Measurements from ENCODE around the gene TMEM81.

TMEM81 gene

DNA sequence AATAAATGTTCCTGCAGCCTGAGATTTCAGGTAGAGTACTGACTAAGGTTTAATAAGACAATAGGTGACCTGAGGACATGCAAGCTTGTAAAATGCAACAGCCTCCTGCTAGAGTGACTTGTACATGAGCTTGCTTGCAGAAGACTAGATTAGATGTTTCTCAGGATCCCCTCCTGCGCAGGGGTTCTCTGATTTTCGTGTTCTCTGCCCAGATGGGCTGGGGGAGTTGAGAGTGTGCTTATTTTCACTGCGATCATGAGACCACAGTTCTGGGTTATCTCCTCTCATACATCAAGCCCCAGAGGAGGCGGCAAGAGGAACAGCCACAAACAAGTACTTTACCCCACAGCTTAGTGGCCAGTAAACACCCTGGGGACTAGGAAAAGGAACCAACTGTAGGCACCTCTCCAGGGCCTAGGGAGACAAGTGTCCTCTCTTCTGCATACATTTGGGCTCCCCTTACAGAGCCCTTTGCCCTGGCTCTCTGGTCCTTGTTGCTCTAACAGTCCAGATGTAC is 8.0 kb downstream of the TMEM81 start:
- no peak for DNase-seq

GRCh38 chr1:205075642-205076155 is 8.6 kb downstream of the TMEM81 start:
- no peak for DNase-seq

DNA sequence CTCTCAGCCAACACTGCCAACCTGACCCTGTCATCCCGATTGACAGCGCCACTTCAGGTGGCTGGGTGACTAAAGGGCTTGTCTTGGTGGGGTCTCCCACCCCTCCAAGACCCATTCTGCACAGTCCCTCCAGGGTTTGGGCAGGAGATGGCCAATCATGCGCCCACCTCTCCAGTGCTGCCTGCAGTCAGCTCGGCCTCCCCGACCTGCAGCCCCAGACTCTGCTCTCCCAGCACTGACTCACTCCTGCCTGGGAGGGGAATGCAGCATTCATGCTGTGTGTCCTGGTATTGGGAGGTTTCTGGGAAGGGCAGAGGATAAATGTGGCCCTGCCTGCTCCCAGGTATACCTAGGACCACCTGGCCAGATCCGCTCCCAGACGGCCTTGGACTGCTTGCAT is 9.7 kb downstream of the TMEM81 start:
- DNase-seq, result no peak

GRCh38 chr1:205074084-205074483 is 10.2 kb downstream of the TMEM81 start:
- DNase-seq, result no peak

- DNase-seq, result no peak
These were observed 10.7 kb downstream of the TMEM81 start for GRCh38 chr1:205073511-205073910.

GRCh38 chr1:205072881-205073280 is 11.4 kb downstream of the TMEM81 start:
- DNase-seq, result no peak

GRCh38 chr1:205072286-205072685 is 12.0 kb downstream of the TMEM81 start:
- no peak for DNase-seq

DNA sequence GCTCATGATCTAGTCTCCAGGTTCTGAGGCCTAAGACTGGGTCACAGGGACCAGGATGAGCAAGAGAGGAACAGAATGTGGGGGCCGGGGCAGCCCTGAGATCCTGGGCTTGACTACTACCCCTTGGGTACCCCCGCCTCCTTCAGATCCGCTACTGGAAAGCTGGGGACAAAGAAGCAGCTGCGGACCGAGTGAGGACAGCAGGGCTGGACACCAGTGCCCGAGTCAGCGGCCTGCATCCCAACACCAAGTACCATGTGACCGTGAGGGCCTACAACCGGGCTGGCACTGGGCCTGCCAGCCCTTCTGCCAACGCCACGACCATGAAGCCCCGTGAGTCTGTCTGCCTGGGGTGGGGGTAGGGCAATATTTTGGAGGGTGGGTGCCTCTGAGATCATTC is 12.5 kb downstream of the TMEM81 start:
- no peak for DNase-seq

DNA sequence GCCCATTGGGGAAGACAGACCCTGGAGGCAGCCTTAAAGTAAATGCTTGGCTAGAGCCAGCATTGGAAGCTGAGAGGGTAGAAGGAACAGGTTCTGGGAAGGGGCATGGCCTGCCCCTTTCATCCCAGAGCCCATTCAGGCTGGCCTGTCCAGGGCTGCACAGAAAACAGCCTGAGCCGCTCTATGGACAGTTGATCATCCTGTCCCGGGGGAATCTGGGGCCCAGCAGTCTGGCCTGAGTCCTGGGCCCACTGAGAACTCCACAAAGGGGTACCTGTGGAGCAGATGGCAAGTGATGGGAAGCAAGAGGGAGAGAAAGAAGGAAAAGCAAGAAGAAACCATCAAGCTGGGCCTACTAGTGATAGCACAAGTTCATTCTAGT is 13.2 kb downstream of the TMEM81 start:
- DNase-seq, result no peak

- no peak for DNase-seq
These were observed 14.7 kb downstream of the TMEM81 start for GRCh38 chr1:205069371-205070125.

GRCh38 chr1:205068457-205069040 is 15.7 kb downstream of the TMEM81 start:
- DNase-seq, result no peak

DNA sequence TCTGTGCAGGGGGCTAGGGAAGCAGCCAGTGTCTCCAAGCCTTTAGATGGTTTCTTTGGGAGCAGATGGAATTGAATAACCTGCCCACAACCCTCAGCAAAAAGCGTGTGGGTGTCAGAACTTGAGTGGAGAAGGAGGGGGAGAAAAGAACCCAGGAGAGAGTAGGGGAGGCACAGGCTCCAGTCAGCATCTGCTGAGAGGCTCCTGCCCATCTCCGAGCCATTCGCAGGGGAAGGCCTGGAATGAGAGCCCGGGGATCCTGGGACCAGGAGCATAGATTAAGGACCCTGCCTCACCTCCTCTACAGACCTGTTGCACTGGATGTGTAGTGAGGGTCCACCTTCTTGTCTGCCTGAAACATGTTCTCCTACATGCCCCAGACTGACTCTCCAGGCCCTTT is 16.3 kb downstream of the TMEM81 start:
- no peak for DNase-seq

DNA sequence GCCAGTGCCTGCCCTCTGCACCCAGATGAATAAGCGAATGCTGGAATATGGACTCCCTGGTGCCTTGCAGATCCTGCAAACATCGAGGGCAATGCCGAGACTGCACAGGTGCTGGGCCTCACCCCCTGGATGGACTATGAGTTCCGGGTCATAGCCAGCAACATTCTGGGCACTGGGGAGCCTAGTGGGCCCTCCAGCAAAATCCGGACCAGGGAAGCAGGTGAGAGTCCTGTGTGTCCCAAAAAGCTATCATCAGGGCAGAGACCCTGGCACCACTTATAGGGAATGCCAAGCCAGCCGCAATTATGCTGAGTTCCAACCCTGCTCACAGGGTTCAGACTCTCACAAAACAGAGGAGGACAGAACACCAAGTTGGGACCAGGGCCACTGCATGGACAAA is 17.2 kb downstream of the TMEM81 start:
- no peak for DNase-seq

DNA sequence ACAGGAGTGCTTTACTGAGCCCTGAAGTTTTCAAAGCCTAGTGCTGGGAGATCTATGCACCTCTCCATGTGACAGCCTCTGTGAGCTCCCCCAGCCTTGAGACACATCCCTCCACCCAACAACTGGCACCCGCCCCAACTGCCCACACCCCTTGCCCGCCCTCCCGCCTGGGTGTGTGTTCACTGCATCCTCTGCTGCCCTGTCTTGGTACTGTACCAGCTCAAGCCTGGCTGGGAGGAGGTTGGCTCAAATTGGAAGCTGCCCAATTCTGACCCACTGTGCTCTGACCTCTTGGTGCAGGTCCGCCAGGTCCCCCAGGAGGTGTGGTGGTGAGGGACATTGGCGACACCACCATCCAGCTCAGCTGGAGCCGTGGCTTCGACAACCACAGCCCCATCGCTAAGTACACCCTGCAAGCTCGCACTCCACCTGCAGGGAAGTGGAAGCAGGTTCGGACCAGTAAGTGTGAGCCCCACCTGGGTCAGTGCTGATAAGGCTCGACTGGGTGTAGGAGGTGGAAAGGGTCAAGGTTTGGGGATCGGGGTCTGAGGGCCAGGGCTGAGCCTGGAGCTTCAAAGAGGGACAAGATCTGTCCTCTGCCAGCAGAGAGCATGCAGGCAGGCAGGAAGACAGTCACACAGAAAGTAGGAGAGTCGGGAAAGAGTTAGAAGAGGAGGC is 18.0 kb downstream of the TMEM81 start:
- DNase-seq, result no peak

DNA sequence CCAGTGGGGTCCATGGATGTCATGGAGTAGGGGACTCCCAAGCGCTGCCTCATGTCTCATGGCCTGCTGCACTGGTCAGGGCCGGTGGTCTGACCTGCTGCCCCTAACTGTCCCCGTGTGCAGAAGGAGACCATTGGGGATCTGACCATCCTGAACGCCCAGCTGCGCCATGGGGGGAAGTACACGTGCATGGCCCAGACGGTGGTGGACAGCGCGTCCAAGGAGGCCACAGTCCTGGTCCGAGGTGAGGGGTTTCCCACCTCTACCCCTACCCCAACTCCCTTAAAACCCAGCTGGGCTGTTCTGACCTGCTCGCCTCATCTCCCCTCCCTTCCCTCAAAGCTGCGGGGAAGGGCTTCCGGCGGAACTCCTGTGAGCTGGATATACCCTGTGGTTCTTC is 18.6 kb downstream of the TMEM81 start:
- DNase-seq, result no peak

DNA sequence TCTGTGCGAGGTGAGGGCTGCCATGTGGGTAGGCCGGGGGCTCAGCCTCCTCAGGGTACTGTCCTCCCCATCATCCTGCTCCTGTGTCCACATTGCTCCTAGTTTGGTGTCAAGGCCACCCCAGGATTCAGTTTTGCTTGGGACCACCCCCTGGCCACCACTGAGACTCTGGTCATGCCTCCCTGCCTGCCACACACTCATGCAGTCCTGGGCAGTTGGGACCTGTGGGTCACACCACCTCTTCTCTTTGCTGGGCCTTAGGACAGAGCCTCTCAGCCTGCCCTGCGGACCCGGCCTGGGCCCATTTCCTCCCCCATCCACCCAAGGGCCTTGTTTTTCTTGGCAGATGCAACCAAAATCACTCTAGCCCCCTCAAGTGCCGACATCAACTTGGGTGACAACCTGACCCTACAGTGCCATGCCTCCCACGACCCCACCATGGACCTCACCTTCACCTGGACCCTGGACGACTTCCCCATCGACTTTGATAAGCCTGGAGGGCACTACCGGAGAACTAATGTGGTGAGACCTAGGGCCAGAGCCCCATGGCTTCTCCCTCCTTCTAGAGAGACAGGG is 19.4 kb downstream of the TMEM81 start:
- no peak for DNase-seq

DNA sequence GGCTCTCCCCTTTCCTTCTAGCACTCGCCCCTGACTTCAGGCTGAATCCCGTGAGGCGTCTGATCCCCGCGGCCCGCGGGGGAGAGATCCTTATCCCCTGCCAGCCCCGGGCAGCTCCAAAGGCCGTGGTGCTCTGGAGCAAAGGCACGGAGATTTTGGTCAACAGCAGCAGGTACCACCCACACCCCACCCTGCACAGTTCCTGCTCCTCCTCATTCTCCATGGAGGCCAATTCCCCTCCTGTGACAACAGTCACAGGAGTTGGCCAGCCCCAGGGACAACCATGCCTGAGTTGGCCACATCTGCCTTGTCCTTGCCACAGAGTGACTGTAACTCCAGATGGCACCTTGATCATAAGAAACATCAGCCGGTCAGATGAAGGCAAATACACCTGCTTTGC is 20.0 kb downstream of the TMEM81 start:
- DNase-seq, result no peak

DNA sequence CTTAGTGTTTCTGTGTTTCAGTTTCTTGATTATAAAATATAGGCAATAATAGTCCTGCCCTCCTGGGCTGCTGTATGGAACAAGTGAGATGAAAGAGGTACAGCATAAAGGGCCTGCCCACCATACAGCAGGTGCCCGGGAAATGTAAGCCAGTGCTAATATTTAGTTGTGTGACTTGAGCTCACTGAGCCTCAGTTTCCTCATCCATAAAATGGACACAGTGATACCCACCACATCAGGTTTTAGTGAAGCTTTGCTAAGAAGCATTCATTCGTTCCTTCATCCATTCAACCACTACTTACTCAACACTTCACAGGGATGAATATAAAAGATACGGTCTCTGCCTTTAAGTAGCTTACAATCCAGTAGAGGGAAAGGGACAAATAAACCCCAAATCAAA is 21.4 kb downstream of the TMEM81 start:
- DNase-seq, result no peak

- no peak for DNase-seq
These were observed 21.9 kb downstream of the TMEM81 start for GRCh38 chr1:205062319-205062718.

- DNase-seq, result peak; percentile 62
These were observed 22.6 kb downstream of the TMEM81 start for GRCh38 chr1:205061665-205062069.

DNA sequence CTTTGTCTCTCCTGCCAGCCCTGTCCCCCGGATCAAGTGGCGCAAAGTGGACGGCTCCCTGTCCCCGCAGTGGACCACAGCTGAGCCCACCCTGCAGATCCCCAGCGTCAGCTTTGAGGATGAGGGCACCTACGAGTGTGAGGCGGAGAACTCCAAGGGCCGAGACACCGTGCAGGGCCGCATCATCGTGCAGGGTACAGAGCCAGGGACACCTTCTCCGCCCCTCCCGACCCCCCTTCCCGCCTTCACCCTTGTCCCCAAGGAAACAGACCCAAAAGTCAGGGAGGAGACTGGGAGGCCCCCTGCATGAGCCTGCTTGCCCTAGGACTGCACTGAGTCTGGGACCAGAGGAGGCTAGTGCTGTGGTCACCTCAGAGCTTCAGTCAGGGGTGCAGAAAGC is 23.0 kb downstream of the TMEM81 start:
- DNase-seq, result no peak

DNA sequence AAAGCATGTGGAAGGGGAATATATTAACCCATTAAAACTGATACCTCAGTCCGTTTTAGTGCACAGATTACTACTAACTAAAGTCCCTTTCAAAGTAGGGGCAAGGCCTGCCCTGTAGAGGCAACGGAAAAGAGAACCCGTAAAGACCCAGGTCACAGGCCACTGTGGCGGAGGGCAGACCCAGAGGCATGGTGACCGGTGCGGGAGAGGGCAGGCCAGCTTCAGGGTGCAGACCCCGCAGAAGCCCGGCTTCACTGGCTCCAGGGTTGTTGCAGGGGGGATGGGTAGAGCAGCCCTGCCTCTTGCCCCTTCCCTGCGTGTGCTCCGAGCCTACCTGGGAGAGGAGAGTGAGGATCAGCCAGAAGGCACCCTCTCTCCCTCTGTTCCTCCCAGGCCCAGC is 23.5 kb downstream of the TMEM81 start:
- DNase-seq, result no peak

DNA sequence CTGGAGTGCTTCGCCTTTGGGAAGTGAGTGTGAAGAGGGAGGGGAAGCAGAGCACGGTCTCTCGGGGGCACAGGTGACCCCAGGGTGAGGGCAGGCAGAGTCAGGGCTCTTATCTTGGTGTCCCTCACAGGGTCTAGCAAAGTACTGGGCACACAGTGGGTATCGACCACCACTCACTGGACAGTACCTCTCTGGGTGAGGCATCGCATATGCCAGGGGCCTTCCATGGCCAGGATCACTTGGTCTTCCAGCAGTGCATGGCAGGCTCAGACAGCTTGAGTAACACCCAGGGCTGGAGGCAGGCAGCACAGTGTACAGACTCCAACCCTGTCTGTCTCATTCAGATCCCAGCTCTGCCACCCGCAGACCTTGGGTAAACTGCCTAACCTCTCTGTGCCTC is 24.6 kb downstream of the TMEM81 start:
- no peak for DNase-seq

DNA sequence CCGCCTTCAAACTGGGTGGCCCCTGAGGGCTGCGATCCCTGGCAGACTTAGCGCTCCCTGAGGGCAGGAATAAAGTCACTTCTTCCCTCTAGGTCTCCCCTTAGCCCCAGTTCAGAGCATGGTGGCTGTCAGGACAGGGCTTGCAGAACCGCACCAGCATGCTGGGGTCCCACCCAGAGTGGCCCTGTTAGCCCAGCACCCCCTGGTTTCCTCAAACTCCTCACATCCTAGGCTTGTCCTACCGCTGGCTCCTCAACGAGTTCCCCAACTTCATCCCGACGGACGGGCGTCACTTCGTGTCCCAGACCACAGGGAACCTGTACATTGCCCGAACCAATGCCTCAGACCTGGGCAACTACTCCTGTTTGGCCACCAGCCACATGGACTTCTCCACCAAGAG is 25.4 kb downstream of the TMEM81 start:
- DNase-seq, result no peak

Measured in T-helper 9 cell (primary cell).